Putamen (tissue), 1 donor: ENCODE data around the gene BMP7.

Experiments used
- DNase-seq: peaks from one replicate; pipeline ENCODE4 v3.0.0-alpha.2; 2016; ENCODE audit warnings: low spot score

Gene BMP7

GRCh38 chr20:57266291-57267157, at the start of gene BMP7:
BMP7 (minus strand) TSS chr20:57266641; CDS start chr20:57266122, 519 bp downstream.
- peak; percentile 33 for DNase-seq

GRCh38 chr20:57315976-57316480, 49.6 kb upstream of the BMP7 start:
- DNase-seq: no peak

- DNase-seq: no peak
Measured at GRCh38 chr20:57315083-57315975, 48.9 kb upstream of the BMP7 start.

- no peak for DNase-seq
Measured at GRCh38 chr20:57313951-57314350, 47.5 kb upstream of the BMP7 start.

- DNase-seq: no peak
Measured at GRCh38 chr20:57313230-57313629, 46.8 kb upstream of the BMP7 start.

GRCh38 chr20:57312138-57312537, 45.7 kb upstream of the BMP7 start:
- DNase-seq: no peak

GRCh38 chr20:57310821-57311514, 44.5 kb upstream of the BMP7 start:
- no peak for DNase-seq

GRCh38 chr20:57309544-57310115, 43.2 kb upstream of the BMP7 start:
- peak; percentile 48 for DNase-seq

- DNase-seq: no peak
Measured at GRCh38 chr20:57308451-57309271, 42.2 kb upstream of the BMP7 start.

GRCh38 chr20:57306747-57307146, 40.3 kb upstream of the BMP7 start:
- no peak for DNase-seq

GRCh38 chr20:57301026-57301425, 34.6 kb upstream of the BMP7 start:
- DNase-seq: no peak

GRCh38 chr20:57298457-57298856, 32.0 kb upstream of the BMP7 start:
- DNase-seq: no peak

GRCh38 chr20:57294550-57294949, 28.1 kb upstream of the BMP7 start:
- DNase-seq: no peak

GRCh38 chr20:57293995-57294394, 27.6 kb upstream of the BMP7 start:
- no peak for DNase-seq

GRCh38 chr20:57292611-57293010, 26.2 kb upstream of the BMP7 start:
- DNase-seq: no peak

- DNase-seq: no peak
Measured at GRCh38 chr20:57291694-57292093, 25.3 kb upstream of the BMP7 start.

- DNase-seq: no peak
Measured at GRCh38 chr20:57291003-57291402, 24.6 kb upstream of the BMP7 start.

GRCh38 chr20:57290178-57290484, 23.7 kb upstream of the BMP7 start:
- DNase-seq: no peak

GRCh38 chr20:57289391-57290177, 23.1 kb upstream of the BMP7 start:
- DNase-seq: peak; percentile 72

GRCh38 chr20:57288651-57289277, 22.3 kb upstream of the BMP7 start:
- peak; percentile 28 for DNase-seq
